GM18520 (cell line): ENCODE data around the gene LHPP.

Source experiments
- ATAC-seq: cut with Tn5 transposase; IDR thresholded peaks from one replicate; pipeline ENCODE4 v1.9.1; 2021; ENCODE audit not compliant: unreplicated experiment

The LHPP gene

DNA sequence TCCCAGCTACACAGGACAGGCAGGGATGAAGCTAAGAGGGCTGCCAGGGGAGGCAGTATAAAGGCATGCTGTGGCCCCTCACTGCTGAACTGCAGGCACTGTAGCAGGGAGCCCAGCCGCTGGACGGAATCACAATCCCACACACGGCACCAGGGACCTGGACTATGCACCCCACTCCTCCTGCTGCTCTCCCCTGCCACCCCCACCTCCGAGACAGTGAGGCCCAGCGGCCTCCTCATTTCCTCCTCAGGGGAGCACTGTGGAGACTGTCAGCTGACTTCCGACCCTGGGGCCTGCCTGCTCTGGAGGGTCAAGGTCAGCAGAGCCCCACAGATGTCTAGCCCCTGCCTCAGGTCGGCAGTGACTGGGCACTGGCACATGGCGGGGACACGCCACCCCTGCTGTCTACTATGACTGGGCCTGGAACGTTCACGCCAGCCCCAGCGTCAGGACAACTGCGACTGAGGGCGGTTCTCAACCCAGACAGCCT lies 189.8 kb downstream of the LHPP start:
- no peak for ATAC-seq

DNA sequence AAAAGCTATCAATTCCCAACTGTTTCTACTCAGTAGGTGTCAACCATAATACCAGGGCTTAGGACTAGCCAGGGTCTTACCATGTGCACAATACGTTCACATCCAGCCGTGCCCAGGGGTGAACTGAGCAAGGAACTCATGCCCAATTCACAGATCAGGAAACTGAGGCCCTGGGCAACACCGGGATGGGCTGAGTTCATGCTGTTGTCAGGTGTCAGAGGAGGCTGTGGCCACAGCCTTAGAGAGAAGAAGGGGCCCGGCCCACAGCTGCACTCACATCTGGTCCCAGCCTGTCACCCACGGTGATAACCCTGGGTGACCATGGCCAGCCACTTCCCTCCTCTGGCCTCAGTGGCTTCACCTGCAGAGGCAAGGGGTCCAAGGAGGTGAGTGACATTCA lies 190.6 kb downstream of the LHPP start:
- ATAC-seq: no peak

DNA sequence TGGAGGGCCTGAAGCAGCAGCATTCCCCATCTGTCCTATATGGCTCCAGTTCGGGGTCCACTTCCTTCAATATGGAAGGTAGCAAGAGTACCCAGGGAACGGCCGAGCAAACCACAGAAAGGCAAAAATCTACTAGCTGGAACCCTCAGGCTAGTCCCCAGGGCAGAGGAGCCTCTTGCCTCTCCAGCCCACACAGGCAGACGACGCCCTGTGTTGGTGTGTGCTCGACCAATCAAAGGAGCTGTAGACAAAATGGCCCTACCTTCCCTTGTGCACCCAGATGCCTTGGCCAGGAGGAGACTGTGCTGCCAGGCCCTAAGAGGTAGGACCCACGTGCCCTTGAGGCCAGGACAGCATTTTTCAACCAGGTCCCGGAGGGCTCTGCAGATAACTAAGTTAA lies 191.1 kb downstream of the LHPP start:
- ATAC-seq: no peak

- no peak for ATAC-seq
Measured at GRCh38 chr10:124653311-124653710, 191.7 kb downstream of the LHPP start.

GRCh38 chr10:124653811-124654651 lies 192.4 kb downstream of the LHPP start:
- no peak for ATAC-seq

- no peak for ATAC-seq
Measured at GRCh38 chr10:124654686-124655085, 193.1 kb downstream of the LHPP start.

- no peak for ATAC-seq
Measured at GRCh38 chr10:124655191-124656112, 193.8 kb downstream of the LHPP start.

GRCh38 chr10:124656113-124656490 lies 194.5 kb downstream of the LHPP start:
- no peak for ATAC-seq

DNA sequence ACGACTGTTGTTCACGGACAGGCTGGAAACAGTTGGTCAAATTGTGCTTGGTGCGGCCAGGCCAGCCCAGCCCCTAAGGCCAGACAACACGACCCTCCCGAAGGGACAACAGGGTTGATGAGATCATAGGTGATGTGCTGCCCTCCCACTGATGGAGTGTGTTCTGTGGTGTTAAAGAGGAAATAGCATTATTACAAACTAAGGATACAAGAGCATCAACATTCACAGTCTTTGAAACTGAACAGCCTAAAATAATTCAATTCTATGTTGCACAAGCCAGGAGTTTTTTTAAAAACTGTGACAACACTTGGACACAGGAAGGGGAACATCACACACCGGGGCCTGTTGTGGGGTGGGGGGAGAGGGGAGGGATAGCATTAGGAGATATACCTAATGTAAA lies 194.9 kb downstream of the LHPP start:
- no peak for ATAC-seq

DNA sequence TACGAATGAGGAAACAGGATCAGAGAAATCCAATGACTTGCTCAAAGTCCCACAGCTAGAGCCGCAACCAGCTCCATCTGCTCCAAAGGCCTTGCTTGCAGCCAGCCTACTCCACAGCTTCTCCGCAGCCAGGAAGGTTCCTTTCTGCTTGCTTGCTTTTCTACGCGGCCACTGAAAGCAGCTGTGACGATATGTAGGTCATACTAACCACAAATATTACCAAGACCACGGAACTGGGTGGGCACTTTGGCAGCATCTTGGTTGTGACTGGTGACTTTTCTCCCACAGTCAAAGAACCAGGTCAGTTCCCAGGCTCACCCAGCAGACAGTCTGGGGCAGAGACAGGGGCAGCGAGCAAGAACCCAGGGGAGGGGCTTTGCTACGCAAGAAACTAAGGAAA lies 196.2 kb downstream of the LHPP start:
- no peak for ATAC-seq

- ATAC-seq: no peak
Measured at GRCh38 chr10:124658591-124659242, 197.1 kb downstream of the LHPP start.

DNA sequence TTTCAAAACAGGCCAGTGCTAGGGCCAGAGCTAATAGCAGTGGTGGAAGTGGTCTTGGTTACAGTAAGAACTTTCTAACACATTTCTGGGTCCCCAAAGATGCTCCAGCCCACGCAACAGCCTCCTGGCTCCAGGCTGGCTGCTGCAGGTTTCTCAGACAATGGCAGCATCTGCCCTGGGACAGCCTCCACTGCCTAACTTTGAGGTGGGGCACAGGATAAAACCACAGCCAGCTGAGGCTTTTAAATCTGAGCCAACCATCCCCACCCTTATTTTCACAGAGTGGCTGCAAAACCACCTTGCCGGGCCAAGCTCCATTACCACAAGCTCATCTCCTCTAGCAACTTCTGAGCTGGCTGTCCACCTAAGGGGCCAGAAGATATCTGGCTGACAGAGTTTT lies 197.8 kb downstream of the LHPP start:
- ATAC-seq: no peak

- ATAC-seq: no peak
Measured at GRCh38 chr10:124660404-124661125, 198.9 kb downstream of the LHPP start.

DNA sequence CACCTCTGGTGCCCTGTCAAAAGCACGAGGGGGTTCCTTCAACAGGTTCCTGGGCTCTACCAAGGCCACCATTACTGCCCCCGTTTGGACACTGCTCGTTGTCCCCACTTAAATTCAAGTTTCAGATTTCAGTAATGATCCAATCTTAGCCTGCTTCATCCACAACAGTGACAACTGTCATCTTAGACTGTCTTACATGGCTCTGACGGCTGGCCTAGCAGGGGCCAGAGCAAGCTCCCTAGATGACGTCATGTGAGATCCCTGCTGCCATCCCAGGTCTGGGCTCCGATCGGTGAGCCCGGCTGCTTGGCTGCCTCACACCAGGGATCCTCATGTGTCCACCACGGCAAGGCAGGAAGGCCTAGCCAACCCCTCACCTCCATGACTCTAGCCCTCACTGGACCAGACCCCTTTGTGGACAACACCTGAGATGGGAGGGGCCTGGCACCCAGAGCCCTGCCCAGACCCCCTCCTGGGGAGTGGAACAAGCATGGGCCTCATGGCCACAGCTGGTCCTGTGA lies 200.1 kb downstream of the LHPP start:
- no peak for ATAC-seq

GRCh38 chr10:124663228-124663627 lies 201.6 kb downstream of the LHPP start:
- no peak for ATAC-seq
